ENCODE data around the gene UBE2A.

UBE2A gene

GRCh38 chrX:119605464-119606279 is 31.3 kb downstream of the UBE2A start:
- Histone ChIP-seq H3K36me3 (ENCODE audit: control insufficient read depth in 1 of 2, insufficient read depth in 2 of 2, low read depth in 1 of 2, low read length in 2 of 2) (no peaks in the 10 kb centered on the region), H3K4ac (ENCODE audit: low read depth in 1 of 2, low read length in 2 of 2) (peak overlapping the region in 1 of 2 experiments; percentile 82), H3K18ac (ENCODE audit: low read depth in 1 of 2, low read length in 2 of 2) (peak overlapping the region; percentile 96 to 97), H3K27ac (ENCODE audit: low read length, poor library complexity, severe bottlenecking) (peak overlapping the region; percentile 66), H2BK12ac (ENCODE audit: low read length in 2 of 2) (no peak overlapping the region), H3K79me1 (replicated peaks; ENCODE audit: low read length, poor library complexity, severe bottlenecking) (no peaks in the 10 kb centered on the region), H2BK120ac (ENCODE audit: low read depth, low read length) (no peak overlapping the region), H3K9ac (ENCODE audit: low read length) (peak overlapping the region; percentile 94), H3K9me3 (ENCODE audit: control insufficient read depth, low read length) (no peaks in the 10 kb centered on the region), H3K4me1 (ENCODE audit: control insufficient read depth, insufficient read depth, low read depth, low read length) (no peaks in the 10 kb centered on the region), H4K91ac (ENCODE audit: low read length) (peak overlapping the region; percentile 61), H3K23ac (ENCODE audit: low read length in 2 of 2) (no peak overlapping the region), H2BK15ac (ENCODE audit: low read depth, poor library complexity, severe bottlenecking) (peak overlapping the region; percentile 83), H4K8ac (ENCODE audit: low read length) (peak overlapping the region; percentile 69), H3K4me3 (ENCODE audit: insufficient read depth in 1 of 2, low read depth in 1 of 2, low read length in 2 of 2) (peak overlapping the region; percentile 89 to 91), H3K4me2 (ENCODE audit: low read length, poor library complexity, severe bottlenecking) (peak overlapping the region; percentile 77), H2AFZ (ENCODE audit: low read depth, low read length) (peak overlapping the region; percentile 88), H3K27me3 (ENCODE audit: control insufficient read depth in 1 of 2, insufficient read depth in 1 of 2, low read length in 2 of 2) (peaks cover 0 to 12% of the 10 kb centered on the region in 2 experiments), H3K14ac (ENCODE audit: low read length in 2 of 2) (peak overlapping the region in 1 of 2 experiments; percentile 95), H2AK5ac (ENCODE audit: low read length, severe bottlenecking) (no peak overlapping the region), H2BK5ac (ENCODE audit: low read depth, low read length, poor library complexity, severe bottlenecking) (no peak overlapping the region)
- DNase-seq = peak; percentile 15
- 2% methylated on average over 26 of the region's 68 CpGs for WGBS

GRCh38 chrX:119606280-119607017 is 32.1 kb downstream of the UBE2A start, which contains the start of gene NKRF:
TSS of gene NKRF (minus strand) at chrX:119606424.
- DNase-seq = peak; percentile 90
- H2AK5ac ChIP-seq (ENCODE audit: low read length, severe bottlenecking) = no peak within 1 kb of the TSS
- H2AFZ ChIP-seq (ENCODE audit: low read depth, low read length) = peak within 1 kb of the TSS; percentile 88
- peaks cover 0 to 12% of the 10 kb centered on the region in 2 experiments for H3K27me3 ChIP-seq (ENCODE audit: control insufficient read depth in 1 of 2, insufficient read depth in 1 of 2, low read length in 2 of 2)
- H3K4me1 ChIP-seq (ENCODE audit: control insufficient read depth, insufficient read depth, low read depth, low read length) = no peaks in the 10 kb centered on the region
- H3K23ac ChIP-seq (ENCODE audit: low read length in 2 of 2) = no peak within 1 kb of the TSS
- no peak within 1 kb of the TSS for H2BK120ac ChIP-seq (ENCODE audit: low read depth, low read length)
- H3K9ac ChIP-seq (ENCODE audit: low read length) = peak within 1 kb of the TSS; percentile 94
- peak within 1 kb of the TSS; percentile 96 to 97 for H3K18ac ChIP-seq (ENCODE audit: low read depth in 1 of 2, low read length in 2 of 2)
- no peak within 1 kb of the TSS for H2BK12ac ChIP-seq (ENCODE audit: low read length in 2 of 2)
- H2BK5ac ChIP-seq (ENCODE audit: low read depth, low read length, poor library complexity, severe bottlenecking) = no peak within 1 kb of the TSS
- 37% methylated on average over 14 of the region's 46 CpGs for WGBS
- H4K8ac ChIP-seq (ENCODE audit: low read length) = peak within 1 kb of the TSS; percentile 72
- peak within 1 kb of the TSS; percentile 61 for H4K91ac ChIP-seq (ENCODE audit: low read length)
- peak within 1 kb of the TSS; percentile 83 for H2BK15ac ChIP-seq (ENCODE audit: low read depth, poor library complexity, severe bottlenecking)
- H3K14ac ChIP-seq (ENCODE audit: low read length in 2 of 2) = peak within 1 kb of the TSS in 1 of 2 experiments; percentile 95
- no peaks in the 10 kb centered on the region for H3K79me1 ChIP-seq (replicated peaks; ENCODE audit: low read length, poor library complexity, severe bottlenecking)
- H3K4me2 ChIP-seq (ENCODE audit: low read length, poor library complexity, severe bottlenecking) = peak within 1 kb of the TSS; percentile 77
- H3K4ac ChIP-seq (ENCODE audit: low read depth in 1 of 2, low read length in 2 of 2) = peak within 1 kb of the TSS in 1 of 2 experiments; percentile 82
- no peaks in the 10 kb centered on the region for H3K9me3 ChIP-seq (ENCODE audit: control insufficient read depth, low read length)
- H3K27ac ChIP-seq (ENCODE audit: low read length, poor library complexity, severe bottlenecking) = peak within 1 kb of the TSS; percentile 66
- no peaks in the 10 kb centered on the region for H3K36me3 ChIP-seq (ENCODE audit: control insufficient read depth in 1 of 2, insufficient read depth in 2 of 2, low read depth in 1 of 2, low read length in 2 of 2)
- peak within 1 kb of the TSS; percentile 89 to 91 for H3K4me3 ChIP-seq (ENCODE audit: insufficient read depth in 1 of 2, low read depth in 1 of 2, low read length in 2 of 2)

- Histone ChIP-seq H2BK15ac (ENCODE audit: low read depth, poor library complexity, severe bottlenecking) (no peak overlapping the region), H3K18ac (ENCODE audit: low read depth in 1 of 2, low read length in 2 of 2) (no peak overlapping the region), H2BK5ac (ENCODE audit: low read depth, low read length, poor library complexity, severe bottlenecking) (no peak overlapping the region), H3K27ac (ENCODE audit: low read length, poor library complexity, severe bottlenecking) (no peak overlapping the region), H3K4me2 (ENCODE audit: low read length, poor library complexity, severe bottlenecking) (no peak overlapping the region), H4K91ac (ENCODE audit: low read length) (no peak overlapping the region), H3K4ac (ENCODE audit: low read depth in 1 of 2, low read length in 2 of 2) (no peak overlapping the region), H3K9me3 (ENCODE audit: control insufficient read depth, low read length) (no peaks in the 10 kb centered on the region), H2AFZ (ENCODE audit: low read depth, low read length) (no peak overlapping the region), H2BK12ac (ENCODE audit: low read length in 2 of 2) (no peak overlapping the region), H4K8ac (ENCODE audit: low read length) (no peak overlapping the region), H2AK5ac (ENCODE audit: low read length, severe bottlenecking) (no peak overlapping the region), H3K9ac (ENCODE audit: low read length) (peak overlapping the region; percentile 94), H3K23ac (ENCODE audit: low read length in 2 of 2) (no peak overlapping the region), H3K27me3 (ENCODE audit: control insufficient read depth in 1 of 2, insufficient read depth in 1 of 2, low read length in 2 of 2) (peaks cover 0 to 12% of the 10 kb centered on the region in 2 experiments), H3K14ac (ENCODE audit: low read length in 2 of 2) (no peak overlapping the region), H2BK120ac (ENCODE audit: low read depth, low read length) (no peak overlapping the region), H3K4me3 (ENCODE audit: insufficient read depth in 1 of 2, low read depth in 1 of 2, low read length in 2 of 2) (peak overlapping the region in 1 of 2 experiments; percentile 89), H3K79me1 (replicated peaks; ENCODE audit: low read length, poor library complexity, severe bottlenecking) (no peaks in the 10 kb centered on the region), H3K4me1 (ENCODE audit: control insufficient read depth, insufficient read depth, low read depth, low read length) (no peaks in the 10 kb centered on the region), H3K36me3 (ENCODE audit: control insufficient read depth in 1 of 2, insufficient read depth in 2 of 2, low read depth in 1 of 2, low read length in 2 of 2) (no peaks in the 10 kb centered on the region)
- 100% methylated on average over 6 of the region's 7 CpGs for WGBS
- no peak for DNase-seq
These were observed 32.6 kb downstream of the UBE2A start for GRCh38 chrX:119607018-119607389.

GRCh38 chrX:119614776-119615175 is 40.4 kb downstream of the UBE2A start:
- Histone ChIP-seq H3K18ac (ENCODE audit: low read depth in 1 of 2, low read length in 2 of 2) (no peak overlapping the region), H2BK12ac (ENCODE audit: low read length in 2 of 2) (no peak overlapping the region), H2BK5ac (ENCODE audit: low read depth, low read length, poor library complexity, severe bottlenecking) (no peak overlapping the region), H3K4me1 (ENCODE audit: control insufficient read depth, insufficient read depth, low read depth, low read length) (no peaks in the 10 kb centered on the region), H2BK120ac (ENCODE audit: low read depth, low read length) (no peak overlapping the region), H4K91ac (ENCODE audit: low read length) (no peak overlapping the region), H3K4me3 (ENCODE audit: insufficient read depth in 1 of 2, low read depth in 1 of 2, low read length in 2 of 2) (no peak overlapping the region), H3K23ac (ENCODE audit: low read length in 2 of 2) (no peak overlapping the region), H2AFZ (ENCODE audit: low read depth, low read length) (no peak overlapping the region), H3K4ac (ENCODE audit: low read depth in 1 of 2, low read length in 2 of 2) (no peak overlapping the region), H2BK15ac (ENCODE audit: low read depth, poor library complexity, severe bottlenecking) (no peak overlapping the region), H3K27ac (ENCODE audit: low read length, poor library complexity, severe bottlenecking) (no peak overlapping the region), H3K27me3 (ENCODE audit: control insufficient read depth in 1 of 2, insufficient read depth in 1 of 2, low read length in 2 of 2) (peaks cover 0 to 17% of the 10 kb centered on the region in 2 experiments), H2AK5ac (ENCODE audit: low read length, severe bottlenecking) (no peak overlapping the region), H3K36me3 (ENCODE audit: control insufficient read depth in 1 of 2, insufficient read depth in 2 of 2, low read depth in 1 of 2, low read length in 2 of 2) (no peaks in the 10 kb centered on the region), H3K14ac (ENCODE audit: low read length in 2 of 2) (no peak overlapping the region), H3K9ac (ENCODE audit: low read length) (no peak overlapping the region), H4K8ac (ENCODE audit: low read length) (no peak overlapping the region), H3K4me2 (ENCODE audit: low read length, poor library complexity, severe bottlenecking) (no peak overlapping the region), H3K9me3 (ENCODE audit: control insufficient read depth, low read length) (no peaks in the 10 kb centered on the region), H3K79me1 (replicated peaks; ENCODE audit: low read length, poor library complexity, severe bottlenecking) (no peaks in the 10 kb centered on the region)
- DNase-seq = no peak
- WGBS = 92% methylated on average over 12 of the region's 13 CpGs
